GM10248 (cell line): ENCODE results near the gene OR1N1.

Source experiments
- CTCF ChIA-PET: fragments of 300-600 bp; sonication (Branson Sonifier 250); formaldehyde crosslinking; extraction: SDS; loops from one replicate; lab custom pipeline; 2021; ENCODE audit warnings: antibody characterized with exemption; lab: Yijun Ruan, JAX
- POLR2A ChIA-PET: fragments of 350-650 bp; sonication (Branson Sonifier 250); formaldehyde crosslinking; extraction: SDS; loops from one replicate; lab custom pipeline; 2020; ENCODE audit warnings: antibody characterized with exemption; lab: Yijun Ruan, JAX
- DNase-seq: peaks from one replicate; pipeline ENCODE4 v3.0.0; 2012; ENCODE audit errors: extremely low spot score
- TF ChIP-seq, protein P1 (sequence below): IDR thresholded peaks from 2 replicates; pipeline ENCODE4 v1.5.1; 2012; ENCODE audit warnings: mild to moderate bottlenecking, low read depth; ENCODE audit errors: extremely low read depth, missing control alignments, control extremely low read depth

OR1N1 gene

DNA sequence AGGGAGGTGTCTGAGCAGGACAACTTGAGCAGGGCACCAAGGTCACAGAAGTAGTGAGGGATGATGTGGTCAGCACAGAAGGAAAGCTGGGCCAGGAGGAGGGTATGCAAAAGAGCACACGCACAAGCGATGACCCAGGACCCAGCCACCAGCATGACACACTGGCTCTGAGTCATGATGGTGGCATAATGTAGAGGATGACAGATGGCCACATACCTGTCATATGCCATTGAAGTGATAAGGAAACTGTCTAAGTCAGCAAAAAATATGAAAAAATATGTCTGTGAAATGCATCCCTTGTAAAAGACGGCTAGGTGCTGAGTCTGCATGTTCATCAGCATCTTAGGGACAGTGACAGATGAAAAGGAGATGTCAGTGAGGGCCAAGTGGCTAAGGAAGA lies 49.7 kb downstream of the OR1N1 start:
- CTCF ChIA-PET = interaction anchor here (1.1 kb wide), 1 partner anchor 13 kb away, joined by 3 read pairs; no protein-coding TSS in a partner anchor
- TF ChIP-seq, protein P1, sequence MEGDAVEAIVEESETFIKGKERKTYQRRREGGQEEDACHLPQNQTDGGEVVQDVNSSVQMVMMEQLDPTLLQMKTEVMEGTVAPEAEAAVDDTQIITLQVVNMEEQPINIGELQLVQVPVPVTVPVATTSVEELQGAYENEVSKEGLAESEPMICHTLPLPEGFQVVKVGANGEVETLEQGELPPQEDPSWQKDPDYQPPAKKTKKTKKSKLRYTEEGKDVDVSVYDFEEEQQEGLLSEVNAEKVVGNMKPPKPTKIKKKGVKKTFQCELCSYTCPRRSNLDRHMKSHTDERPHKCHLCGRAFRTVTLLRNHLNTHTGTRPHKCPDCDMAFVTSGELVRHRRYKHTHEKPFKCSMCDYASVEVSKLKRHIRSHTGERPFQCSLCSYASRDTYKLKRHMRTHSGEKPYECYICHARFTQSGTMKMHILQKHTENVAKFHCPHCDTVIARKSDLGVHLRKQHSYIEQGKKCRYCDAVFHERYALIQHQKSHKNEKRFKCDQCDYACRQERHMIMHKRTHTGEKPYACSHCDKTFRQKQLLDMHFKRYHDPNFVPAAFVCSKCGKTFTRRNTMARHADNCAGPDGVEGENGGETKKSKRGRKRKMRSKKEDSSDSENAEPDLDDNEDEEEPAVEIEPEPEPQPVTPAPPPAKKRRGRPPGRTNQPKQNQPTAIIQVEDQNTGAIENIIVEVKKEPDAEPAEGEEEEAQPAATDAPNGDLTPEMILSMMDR = no peak
- POLR2A ChIA-PET = no interaction called here
- DNase-seq = no peak
